Dedifferentiated amniotic fluid mesenchymal stem cell (primary cell): Measurements from ENCODE around the gene BIN1.
A peak's percentile ranks its signal among the peaks of the same experiment; 100 is the strongest.

Experiments used
- DNase-seq: peaks from one replicate; pipeline ENCODE4 v3.0.0-alpha.2; 2016; ENCODE audit errors: extremely low spot score

Gene BIN1

DNA sequence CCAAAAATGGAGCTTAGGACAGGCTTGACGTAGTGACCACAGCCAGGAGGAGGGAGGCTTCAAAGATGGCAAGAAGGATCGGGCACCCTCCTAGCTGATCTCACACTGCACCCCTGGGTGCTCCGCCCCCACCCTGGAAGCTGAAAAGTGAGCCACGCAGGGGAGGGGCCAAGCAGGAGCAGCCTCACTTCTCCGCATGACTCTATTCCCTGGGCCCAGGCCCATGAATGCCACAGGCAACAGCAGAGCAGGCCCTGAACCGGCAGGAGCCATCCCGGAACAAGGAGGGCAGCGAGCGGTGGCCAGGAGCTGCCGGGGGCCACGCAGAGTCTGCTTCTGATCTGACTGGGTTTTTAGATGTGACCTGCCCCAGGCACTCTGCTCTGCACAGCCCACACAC lies 30.0 kb downstream of the BIN1 start:
- DNase-seq, result no peak

DNA sequence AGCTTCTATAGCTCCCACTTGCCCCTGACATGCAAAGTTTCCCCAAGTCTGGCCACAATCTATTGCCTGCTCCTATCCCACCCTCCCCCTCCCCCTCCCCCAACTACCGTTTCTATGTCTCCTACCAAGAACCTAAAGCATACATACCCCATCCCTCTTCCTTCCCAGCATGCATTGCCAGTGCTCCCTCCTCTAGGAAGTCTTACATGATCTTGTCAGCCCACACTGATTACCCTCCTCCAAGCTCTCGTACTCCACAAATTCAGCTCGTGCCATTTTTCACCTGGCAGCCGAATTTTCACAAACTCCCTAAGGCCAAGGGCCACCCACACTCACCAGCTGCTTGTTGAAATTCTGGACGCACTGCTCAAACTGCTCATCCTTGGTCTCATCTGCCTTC lies 30.7 kb downstream of the BIN1 start:
- no peak for DNase-seq

DNA sequence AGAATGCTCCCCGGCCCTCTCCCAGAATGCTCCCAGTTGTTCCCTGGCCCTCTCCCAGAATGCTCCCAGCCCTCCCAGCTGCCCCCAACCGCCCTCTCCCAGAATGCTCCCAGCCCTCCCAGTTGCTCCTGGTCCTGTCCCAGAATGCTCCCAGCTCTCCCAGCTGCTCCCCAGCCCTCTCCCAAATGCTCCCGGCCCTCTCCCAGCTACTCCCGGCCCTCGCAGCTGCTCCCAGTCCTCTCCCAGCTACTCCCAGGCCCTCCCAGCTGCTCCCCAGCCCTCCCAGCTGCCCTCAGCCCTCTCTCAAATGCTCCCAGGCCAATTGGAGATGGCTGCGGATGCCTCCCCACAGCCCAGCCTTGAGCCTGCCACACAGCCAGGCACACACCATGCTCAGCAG lies 31.1 kb downstream of the BIN1 start:
- DNase-seq, result no peak

DNA sequence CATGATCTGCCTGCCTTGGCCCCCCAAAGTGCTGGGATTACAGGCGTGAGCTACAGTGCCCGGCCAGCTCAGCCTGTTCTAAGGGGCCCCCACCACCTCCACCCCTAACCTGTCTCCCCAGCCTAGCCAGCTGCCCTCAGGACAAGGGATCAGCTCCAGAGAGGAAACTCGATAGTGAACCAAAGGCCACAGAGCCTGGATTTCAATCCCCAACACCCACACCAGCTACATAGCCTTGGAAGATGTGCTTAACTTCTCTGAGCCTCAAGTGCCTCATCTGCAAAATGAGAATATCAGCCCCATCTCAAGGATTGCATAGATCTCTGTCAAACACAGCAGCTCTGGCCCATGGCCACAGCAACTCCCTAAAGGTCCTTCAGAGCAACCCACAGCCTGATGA lies 32.0 kb downstream of the BIN1 start:
- DNase-seq, result no peak

DNA sequence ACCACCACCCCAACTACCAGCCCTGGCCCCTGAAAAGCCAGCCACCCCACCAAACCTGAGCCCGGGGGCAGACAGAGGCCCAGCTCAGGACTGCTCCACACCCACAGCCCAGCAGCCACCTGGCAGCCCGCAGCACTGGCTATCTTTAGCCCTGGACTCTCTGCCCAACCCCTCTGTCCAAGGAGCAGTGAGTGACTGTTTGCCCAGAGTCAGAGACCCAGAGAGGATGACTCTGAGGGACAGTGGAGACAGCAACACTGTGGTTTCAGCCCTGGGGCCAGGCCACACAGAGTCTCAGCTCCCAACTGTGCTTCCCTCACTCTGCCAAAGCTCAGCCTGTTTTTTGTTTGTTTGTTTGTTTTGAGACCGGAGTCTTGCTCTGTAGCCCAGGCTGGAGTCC lies 32.6 kb downstream of the BIN1 start:
- no peak for DNase-seq

DNA sequence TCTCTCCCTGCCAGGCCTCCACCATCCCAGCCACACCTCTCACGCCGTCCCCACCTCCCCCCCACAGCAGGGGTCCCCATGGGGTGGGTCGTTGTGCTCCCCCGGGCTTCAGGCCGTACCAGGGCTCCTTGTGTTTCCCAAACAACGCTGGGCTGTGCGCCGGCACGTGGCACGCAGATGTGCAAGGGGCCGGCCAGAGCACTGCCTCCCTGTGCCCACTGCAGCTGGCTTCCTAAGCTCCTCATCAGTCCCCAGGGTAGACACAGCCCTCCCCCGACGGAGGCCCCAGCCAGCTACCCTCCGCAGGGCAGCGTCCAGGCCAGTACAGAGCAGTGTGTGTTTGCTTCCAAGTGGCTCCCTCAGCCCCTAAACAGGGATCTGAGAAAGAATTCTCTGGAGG lies 34.0 kb downstream of the BIN1 start:
- no peak for DNase-seq

DNA sequence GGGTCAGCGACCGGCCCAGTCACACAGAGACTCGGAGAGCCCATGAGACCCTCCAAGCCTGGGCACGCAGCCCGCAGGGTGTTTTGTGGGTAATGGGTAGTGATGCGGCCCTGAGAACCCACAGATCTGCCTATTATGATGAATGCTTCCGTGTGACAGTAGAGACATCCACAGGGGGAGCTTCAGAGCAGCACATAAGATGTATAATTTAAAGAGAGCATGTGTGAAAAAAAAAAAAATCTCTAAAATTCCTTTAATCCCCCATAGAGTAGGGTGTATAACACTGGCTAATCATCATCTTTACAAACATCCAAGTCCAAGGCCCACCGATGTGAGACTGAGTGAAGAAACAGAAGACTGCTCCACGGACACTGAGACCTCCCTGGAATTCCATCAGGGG lies 34.6 kb downstream of the BIN1 start:
- DNase-seq, result no peak

DNA sequence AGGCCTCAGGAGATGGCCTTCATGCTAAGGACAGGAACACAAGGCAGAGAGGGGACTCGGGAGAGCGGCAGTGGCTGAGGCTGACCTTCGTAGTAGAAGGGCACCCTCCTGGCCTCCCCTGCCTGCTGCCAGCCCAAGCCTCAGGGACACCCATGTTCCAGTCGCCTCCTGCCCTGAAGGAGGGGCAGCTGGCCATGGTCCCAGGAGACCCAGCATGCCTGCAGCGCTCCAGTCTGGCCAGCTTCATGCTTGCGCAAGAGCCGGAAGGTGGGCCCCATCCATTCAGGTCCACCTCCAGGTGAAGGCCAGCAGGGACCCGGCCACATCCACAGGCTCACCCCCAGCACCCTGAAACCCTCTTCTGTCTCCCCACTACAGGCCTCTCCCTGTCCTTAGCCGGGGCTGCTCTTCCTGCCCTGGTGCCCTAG lies 35.0 kb downstream of the BIN1 start:
- DNase-seq, result no peak

DNA sequence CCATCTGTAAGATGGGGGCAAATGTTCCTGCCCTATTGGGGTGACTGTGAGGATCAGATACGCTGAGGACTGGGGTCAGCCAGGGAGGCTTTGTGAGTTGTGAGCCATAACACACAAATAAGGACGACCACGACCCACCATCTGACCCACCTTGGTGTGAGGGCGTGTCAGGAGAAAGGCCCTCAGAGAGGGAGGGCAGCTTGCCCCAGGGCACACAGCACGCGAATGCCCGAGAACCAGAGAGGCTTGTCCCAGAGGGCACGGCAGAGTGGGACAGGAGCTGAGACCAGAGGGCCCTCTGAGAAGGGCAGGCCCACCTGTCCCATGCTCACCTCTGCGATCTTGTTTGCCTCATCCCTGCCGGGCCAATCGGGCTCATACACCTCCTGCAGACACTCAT lies 36.7 kb downstream of the BIN1 start:
- no peak for DNase-seq

DNA sequence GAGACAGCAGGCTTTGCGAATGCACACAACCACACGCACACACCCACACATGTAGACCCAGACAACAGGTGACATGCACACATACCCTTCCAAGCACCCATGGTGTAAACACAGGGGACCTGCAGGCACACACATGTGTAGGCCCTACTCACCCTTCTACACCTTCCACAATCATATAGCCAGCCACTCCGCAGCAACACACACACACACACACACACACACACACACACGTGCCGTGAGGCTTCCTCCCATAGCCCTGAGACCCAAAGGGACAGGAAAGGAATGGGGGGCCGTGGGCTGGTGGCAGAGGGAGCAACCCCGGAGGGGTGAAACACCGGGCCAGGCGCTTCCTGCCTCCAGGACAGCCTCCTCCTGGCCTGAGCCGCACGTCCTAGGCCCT lies 37.4 kb downstream of the BIN1 start:
- no peak for DNase-seq

DNA sequence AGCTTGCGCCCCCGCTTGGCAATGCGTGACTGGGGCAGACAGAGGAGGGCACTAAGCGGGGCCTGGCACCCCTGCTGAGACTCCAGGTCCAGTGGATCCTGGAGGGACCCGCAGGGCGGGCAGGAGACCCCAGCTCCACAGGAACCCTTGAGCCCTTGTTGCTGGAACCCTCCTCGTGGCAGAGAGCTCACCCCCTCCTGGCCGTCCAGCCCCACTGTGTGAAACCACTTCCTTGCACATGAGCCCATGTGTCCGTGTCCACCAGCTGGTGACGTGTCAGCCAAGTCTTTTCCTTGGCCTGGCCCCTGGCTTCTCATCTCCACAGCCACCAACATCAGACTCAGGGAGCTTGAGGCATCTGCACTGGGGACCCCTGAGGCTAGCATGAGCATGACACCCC lies 38.0 kb downstream of the BIN1 start:
- no peak for DNase-seq

DNA sequence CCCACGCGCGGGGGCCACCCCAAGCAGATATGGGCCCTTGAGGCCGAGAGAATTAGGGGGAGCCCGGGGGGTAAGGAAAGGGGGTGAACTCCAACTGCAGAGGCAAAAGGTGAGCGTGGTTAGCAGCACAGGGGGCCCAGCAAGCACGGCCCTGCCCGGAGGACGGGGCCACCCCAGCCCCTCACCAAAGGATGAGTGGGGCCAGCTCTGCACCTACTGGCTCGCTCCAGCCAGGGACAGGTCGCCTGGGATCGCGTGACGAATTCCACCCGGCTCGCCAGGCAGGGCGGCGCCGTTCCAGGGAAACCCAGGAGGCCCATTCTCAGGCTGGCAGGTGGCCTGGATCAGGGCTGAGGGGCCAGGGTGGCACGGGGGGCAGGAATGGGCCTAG lies 38.6 kb downstream of the BIN1 start:
- DNase-seq, result no peak

DNA sequence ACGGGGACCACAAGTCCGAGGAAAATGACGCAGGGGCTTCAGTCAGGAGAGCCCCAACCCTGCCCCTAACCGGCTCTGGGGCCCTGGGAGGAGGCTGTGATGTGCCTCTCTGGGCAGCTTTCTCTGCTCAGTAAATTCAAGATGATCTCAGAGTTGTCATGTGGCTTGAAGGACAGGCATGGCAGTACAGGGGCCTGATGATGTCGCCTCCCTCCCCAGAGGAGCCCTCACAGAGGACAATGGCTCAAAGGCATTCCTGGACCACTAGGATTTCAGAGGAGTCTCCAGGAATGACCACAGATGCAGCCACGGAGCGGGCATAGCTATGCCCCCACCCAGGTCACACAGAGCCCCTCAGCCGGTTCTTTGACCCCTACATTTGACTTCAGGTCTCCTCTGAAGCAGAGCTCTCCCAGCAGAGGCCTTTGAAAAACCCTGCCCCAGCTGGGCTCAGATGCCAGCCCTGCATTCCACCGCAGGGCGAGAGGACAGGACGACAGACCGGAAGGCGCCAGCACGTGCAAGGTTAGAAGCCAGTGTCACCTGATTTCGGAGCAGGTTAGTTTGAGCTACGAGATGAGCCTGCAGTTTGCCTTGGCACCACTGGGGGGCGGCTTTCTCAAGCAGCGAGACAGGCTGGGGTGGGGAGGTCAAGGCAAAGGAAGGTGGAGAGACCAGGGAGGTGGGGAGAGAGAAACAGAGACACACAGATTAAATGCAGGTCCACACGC lies 39.2 kb downstream of the BIN1 start:
- DNase-seq, result peak; percentile 31

DNA sequence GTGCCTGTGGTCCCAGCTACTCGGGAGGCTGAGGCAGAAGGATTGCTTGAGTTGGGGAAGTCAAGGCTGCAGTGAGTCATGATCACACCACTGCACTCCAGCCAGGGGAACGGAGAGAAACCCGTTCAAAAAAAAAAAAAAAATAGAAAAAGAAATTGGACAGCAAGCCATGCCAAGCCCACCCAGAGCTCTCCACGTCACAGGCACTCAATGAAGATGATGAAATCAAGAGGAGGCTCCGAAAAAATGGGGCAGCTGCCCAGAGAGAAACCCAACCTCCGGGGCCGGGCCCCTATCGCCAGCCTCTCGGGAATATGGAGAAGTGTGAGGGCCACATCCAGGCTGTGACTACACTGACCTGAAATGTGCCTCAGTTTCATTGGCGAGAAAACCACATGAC lies 40.0 kb downstream of the BIN1 start:
- no peak for DNase-seq

DNA sequence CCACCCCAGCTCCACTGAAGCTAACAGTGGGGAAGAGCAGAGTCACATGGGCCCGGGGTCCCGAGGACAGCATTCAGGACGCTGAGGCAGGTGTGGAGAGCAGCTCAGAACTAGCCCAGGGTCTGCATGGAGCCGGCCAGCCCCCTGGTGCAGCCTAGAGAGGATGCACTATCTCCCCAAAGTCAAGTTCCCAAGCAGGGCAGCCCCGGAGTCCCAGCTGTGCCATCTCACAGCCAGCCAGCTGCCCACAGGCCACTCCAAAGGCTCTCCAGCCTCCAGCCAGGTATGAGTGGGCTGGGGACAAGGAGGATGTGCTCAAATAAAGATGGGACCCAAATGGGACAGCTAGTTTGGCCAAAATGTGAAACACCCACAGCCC lies 41.0 kb downstream of the BIN1 start:
- DNase-seq, result no peak

DNA sequence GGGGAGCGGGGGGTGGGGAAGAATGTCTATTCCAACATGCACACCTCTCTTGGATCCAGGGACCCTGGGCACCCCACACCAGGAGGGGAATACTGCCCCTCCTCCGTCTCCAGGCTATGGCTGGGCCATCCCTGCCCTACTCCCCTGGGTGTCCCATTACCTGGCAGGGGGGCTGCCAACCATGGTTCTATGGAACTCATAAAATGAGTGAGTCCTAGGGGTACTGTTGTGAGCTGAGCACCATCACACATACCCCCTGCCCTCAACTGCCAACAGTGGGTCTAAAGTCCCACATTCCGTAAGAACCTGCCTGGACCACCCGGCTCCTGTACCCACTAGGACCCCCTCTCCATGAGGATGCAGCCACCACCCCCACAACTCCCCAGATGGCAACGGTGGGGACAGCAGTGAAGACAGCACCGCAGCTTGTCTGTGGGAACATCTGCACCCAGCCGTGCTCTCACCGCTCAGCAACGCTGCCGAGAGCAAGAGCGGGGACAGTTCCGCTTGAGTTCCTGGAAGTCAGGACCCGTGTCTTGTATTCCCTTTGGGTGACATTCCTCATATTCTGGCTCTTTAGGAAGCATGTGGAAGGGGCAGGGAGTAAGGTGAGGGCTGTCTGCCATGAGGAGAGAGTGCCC lies 41.5 kb downstream of the BIN1 start:
- no peak for DNase-seq

DNA sequence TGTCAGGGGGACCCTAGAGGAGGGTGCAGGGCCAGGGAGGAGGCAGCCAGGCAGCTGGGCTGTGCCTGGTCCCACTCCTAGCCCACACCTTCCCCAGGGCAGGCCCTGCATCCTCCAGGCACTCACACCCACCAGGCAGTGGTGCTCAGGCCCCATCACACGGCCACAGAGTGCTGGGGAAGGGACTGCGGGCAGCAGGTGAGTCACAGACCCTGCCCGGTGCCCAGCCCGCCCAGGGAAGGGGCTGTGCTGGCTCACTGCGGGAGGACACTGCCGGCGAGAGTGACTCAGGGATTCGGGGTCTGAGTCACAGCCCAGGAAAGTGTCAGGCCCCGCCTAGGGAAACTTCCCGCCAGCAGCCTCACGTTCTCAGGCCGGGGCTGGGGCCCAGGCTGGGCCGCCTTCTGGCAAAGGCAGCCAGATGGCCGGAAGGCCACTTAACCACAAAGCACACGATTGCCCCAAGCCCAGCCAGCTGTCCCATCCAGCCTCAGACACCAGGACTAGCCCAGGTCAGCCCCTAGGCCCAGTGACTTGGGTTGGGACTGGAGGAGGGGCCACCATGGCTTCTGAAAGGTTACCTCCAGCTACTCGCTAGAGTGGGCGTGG lies 42.2 kb downstream of the BIN1 start:
- peak; percentile 93 for DNase-seq

DNA sequence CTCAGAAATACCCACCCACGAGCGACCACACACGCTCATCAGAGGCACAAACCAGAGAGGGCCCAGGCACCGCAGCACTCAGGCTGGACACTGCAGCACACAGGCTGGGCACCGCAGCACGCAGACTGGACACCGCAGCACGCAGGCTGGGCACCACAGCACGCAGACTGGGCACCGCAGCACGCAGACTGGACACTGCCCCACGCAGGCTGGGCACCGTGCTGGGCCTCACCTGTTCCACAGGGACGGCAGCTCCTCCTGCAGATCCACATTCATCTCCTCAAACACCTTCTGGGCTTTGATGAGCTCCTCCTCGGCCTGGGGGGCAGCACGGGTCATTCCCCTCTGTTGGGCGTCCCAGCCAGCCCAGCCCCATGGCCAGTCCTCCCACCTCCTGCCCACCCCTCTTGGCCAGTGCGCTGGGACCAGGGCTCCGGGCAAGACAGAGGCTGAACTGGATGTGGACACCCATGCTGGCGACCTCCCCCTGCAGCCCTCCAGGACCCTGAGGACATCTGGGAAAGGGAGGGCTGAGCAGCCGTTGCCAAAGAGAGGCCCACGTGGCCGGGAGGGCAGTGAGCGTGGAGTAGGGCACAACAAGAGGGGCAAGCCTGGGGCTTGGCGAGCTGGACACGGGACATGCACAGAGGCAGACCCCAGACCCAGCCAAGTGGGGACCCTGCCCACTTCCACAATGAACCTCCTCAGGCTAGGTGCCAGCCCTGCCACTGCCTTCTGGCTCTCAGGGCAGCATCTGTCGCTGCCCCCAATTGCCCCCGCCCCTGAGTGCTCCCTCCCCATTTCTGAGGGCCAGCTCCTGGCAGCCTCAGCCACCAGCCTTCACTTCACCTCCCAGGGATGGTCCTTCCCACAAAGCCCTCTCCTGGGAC lies 43.0 kb downstream of the BIN1 start:
- DNase-seq, result no peak

DNA sequence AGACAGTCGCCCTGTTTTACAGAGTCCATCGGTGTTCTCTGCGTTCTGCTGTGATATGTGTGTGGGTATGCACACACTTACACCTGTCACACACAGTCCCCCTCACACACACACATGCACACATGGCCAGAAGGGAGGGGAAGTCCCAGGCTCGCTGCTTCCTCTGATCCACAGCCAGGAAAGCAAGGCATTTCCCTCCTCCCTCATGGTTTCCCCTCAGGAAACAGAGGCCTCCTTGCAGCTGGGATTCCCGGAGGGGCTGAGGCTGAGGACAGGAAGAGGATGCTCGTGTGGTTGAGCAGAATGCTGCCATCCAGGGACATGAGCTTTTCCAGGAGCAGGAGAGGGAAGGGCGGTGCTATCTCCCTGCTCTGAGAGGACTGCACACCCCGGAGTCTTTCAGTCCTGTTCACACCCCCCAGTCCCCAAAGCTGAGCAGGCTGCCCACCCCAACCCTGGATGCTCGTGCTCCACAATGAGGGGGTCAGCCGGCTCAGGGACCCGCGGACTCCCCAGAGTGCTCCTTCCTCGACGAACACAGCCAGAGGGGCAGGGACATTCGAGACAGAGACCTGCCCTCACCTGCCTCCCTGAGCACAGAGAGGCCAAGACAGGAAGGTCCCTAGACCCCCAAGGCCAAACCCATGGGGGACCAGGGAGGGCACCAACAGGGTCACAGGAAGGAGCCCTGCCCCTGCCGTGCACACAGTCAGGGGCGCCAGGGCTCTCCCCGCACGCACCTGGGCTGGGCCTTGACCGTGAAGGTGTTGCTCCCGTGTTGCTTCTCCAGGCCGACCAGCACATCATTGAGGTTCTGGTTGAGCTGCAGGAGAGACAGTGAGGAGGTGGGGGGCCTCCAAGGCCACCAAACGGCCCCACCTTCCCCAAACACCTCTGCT lies 45.3 kb downstream of the BIN1 start:
- no peak for DNase-seq

DNA sequence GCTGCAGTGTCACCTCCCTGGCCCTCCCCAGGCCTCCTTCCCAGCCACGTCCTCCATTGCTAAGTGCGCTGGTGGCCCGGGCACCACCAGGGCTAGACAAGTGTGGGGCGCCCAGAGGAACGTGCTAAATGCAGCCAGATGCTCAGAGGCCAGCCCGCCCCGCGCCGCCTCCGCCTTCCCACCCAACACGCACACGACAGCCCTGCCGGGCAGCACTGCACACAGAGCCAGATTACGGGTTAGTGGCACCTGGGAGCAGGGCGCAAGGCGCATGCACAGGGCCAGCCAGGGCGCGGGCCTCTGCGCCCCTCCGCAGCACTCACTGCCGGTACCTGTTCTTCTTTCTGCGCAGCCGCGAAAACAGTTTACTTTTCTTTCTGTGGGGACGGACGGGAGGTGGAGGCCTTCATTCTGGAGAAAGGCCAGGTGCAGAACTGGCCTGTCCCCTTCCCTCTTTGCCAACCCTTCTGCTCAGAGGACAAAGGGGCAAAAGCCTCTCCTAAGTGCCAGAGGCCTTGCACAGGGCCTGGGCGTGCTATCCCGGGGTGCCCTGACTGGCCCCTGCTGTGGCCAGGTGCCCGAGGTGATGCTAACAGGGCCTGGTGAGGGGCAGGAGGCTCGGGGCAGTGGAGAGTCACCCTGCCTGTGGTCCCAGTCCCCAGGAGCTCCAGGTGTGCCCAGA lies 46.5 kb downstream of the BIN1 start:
- no peak for DNase-seq

DNA sequence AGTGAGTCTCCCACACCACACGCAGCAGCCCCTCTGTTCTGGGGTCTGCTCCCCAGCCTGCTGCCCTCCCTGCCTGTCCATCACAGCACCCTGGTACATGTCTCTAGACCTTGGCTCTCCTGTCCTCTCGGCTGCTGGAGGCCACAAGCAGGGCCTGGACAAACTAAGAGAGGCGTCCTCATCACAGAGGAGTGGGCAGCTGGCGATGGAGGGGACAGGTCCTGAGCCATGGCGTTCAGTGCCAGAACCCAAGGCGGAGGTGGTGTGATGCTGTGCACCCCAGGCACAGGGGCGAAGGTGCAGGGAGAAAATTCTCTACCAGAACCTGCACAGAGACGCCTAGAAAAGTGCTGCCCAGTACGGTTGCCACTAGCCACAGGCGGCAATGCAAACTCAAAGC lies 47.4 kb downstream of the BIN1 start:
- no peak for DNase-seq
